Smooth muscle cell (in vitro differentiated cells): ENCODE results near the gene CACHD1. TPM values are rescaled to one million over a fixed set of nuclear protein-coding genes. Genes with fewer than 3 reads are reported as not detected.

ENCODE experiments used
- DNase-seq: peaks from one replicate; lab custom pipeline; 2025; ENCODE audit not compliant: unreplicated experiment; lab: John Stamatoyannopoulos, UW
- H2AFZ ChIP-seq: fragments of 200-600 bp; sonication (generic); 2 replicates; pipeline ENCODE4 v1.6.0; 2016; ENCODE audit warnings: antibody characterized with exemption, low read depth, mild to moderate bottlenecking
- H3F3A ChIP-seq: fragments of 200-600 bp; sonication (generic); 2 replicates; pipeline ENCODE4 v1.6.0; 2017; ENCODE audit warnings: antibody characterized with exemption, low read depth
- H3K27ac ChIP-seq: fragments of 200-600 bp; sonication (generic); 2 replicates; pipeline ENCODE4 v1.5.1; 2016; ENCODE audit warnings: low read depth, mild to moderate bottlenecking
- H3K27me3 ChIP-seq: fragments of 200-600 bp; sonication (generic); 2 replicates; pipeline ENCODE4 v1.6.1; 2016; ENCODE audit warnings: low read depth, mild to moderate bottlenecking
- H3K36me3 ChIP-seq: fragments of 200-600 bp; sonication (generic); 2 replicates; pipeline ENCODE4 v1.5.1; 2016; ENCODE audit warnings: low read depth
- H3K4me1 ChIP-seq: fragments of 200-600 bp; sonication (generic); 2 replicates; pipeline ENCODE4 v1.5.1; 2016; ENCODE audit warnings: low read depth
- H3K4me2 ChIP-seq: fragments of 200-600 bp; sonication (generic); 2 replicates; pipeline ENCODE4 v1.6.0; 2016; ENCODE audit warnings: mild to moderate bottlenecking
- H3K4me3 ChIP-seq: fragments of 200-600 bp; sonication (generic); 2 replicates; pipeline ENCODE4 v1.5.1; 2016; ENCODE audit warnings: mild to moderate bottlenecking
- H3K79me2 ChIP-seq: fragments of 200-600 bp; sonication (generic); 2 replicates; pipeline ENCODE4 v1.6.0; 2016; ENCODE audit warnings: low read depth, mild to moderate bottlenecking
- H3K9ac ChIP-seq: fragments of 200-600 bp; sonication (generic); 2 replicates; pipeline ENCODE4 v1.6.0; 2016; ENCODE audit warnings: low read depth
- H3K9me3 ChIP-seq: fragments of 200-600 bp; sonication (generic); replicated peaks from 2 replicates; pipeline ENCODE4 v1.5.1; 2016; ENCODE audit warnings: low read depth
- H4K20me1 ChIP-seq: fragments of 200-600 bp; sonication (generic); 2 replicates; pipeline ENCODE4 v1.6.0; 2016; ENCODE audit warnings: low read depth
- WGBS: methylation state at CpG from one replicate; pipeline ENCODE4 v1.1.7; 2016; ENCODE audit warnings: low lambda C conversion rate; 5-methylcytosine and 5-hydroxymethylcytosine counted together
- polyA plus RNA-seq: library from polyadenylated mRNA; unstranded; fragments of >200 nt; fragmentation: Nextera tagmentation; extraction: Ambion mirVana; gene quantifications from 2 replicates; pipeline ENCODE4 v1.2.1, GENCODE V29; 2016
- total RNA-seq: library from RNA; depleted of rRNA; stranded (reverse); fragments of >200 nt; gene quantifications from 2 replicates; pipeline ENCODE4 v1.2.3, GENCODE V29; 2014
- TF ChIP-seq, protein P1 (sequence below): fragments of 200-600 bp; sonication (generic); IDR thresholded peaks from 2 replicates; pipeline ENCODE4 v1.5.1; 2017; ENCODE audit warnings: borderline replicate concordance, mild to moderate bottlenecking, antibody characterized with exemption; ENCODE audit not compliant: insufficient read depth, poor library complexity, severe bottlenecking

CACHD1 gene
- total and polyA plus RNA-seq, 2 experiments from 2014 or later: 12.9 to 20.8 TPM

DNA sequence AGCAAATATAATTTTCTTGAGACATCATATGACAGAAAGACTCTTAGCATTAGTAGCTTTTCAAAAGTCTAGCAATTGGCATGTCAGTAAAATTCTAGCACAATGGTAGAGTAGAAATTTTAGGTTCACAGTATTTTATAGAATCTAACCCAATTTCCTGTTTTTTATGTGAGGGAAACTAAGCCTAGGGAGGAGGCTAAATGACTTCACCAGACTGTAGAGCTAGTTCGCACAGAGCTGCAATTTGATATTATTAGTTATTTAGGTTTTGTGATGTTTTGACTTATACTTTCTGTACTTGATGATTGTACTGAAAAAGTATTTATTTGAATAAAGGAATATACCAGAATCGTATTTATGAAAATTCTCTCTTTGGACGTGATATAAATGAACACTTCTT lies 68.5 kb downstream of the CACHD1 start:
- H3K4me2 ChIP-seq: no peak overlapping the region
- H3K79me2 ChIP-seq: peaks cover 39% of the 10 kb centered on the region
- H3K27ac ChIP-seq: no peak overlapping the region
- H3K9ac ChIP-seq: no peak overlapping the region
- no peaks in the 10 kb centered on the region for H3F3A ChIP-seq
- H3K4me1 ChIP-seq: peaks cover 13% of the 10 kb centered on the region
- 87% methylated on average over 3 of the region's 3 CpGs for WGBS
- H2AFZ ChIP-seq: no peak overlapping the region
- no peak overlapping the region for H3K4me3 ChIP-seq
- DNase-seq: no peak
- TF ChIP-seq, protein P1, sequence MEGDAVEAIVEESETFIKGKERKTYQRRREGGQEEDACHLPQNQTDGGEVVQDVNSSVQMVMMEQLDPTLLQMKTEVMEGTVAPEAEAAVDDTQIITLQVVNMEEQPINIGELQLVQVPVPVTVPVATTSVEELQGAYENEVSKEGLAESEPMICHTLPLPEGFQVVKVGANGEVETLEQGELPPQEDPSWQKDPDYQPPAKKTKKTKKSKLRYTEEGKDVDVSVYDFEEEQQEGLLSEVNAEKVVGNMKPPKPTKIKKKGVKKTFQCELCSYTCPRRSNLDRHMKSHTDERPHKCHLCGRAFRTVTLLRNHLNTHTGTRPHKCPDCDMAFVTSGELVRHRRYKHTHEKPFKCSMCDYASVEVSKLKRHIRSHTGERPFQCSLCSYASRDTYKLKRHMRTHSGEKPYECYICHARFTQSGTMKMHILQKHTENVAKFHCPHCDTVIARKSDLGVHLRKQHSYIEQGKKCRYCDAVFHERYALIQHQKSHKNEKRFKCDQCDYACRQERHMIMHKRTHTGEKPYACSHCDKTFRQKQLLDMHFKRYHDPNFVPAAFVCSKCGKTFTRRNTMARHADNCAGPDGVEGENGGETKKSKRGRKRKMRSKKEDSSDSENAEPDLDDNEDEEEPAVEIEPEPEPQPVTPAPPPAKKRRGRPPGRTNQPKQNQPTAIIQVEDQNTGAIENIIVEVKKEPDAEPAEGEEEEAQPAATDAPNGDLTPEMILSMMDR: no peak
- no peaks in the 10 kb centered on the region for H3K27me3 ChIP-seq
- H3K36me3 ChIP-seq: no peaks in the 10 kb centered on the region
- no peaks in the 10 kb centered on the region for H3K9me3 ChIP-seq
- H4K20me1 ChIP-seq: peaks cover 9% of the 10 kb centered on the region

DNA sequence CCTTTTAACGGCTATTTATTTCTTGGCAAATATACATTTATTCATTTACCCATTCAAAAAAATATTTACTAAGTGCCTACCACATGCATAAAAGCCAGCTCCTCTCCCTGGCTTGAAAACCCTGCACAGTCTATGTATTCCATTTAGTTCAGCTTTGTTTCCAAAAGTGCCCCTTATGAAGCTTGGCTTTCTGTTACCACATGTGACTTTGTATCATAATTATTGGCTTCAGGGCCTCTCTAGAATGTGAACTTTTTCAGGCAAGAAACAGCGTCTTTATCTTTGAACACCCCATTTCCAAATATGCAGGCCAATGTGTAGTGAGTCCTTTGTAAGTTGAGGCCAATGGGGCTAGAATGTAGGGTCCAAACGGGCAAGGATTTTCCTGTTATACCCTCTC lies 69.4 kb downstream of the CACHD1 start:
- Histone ChIP-seq H2AFZ (no peak overlapping the region), H3K4me3 (no peak overlapping the region), H3K27ac (no peak overlapping the region), H3F3A (no peaks in the 10 kb centered on the region), H3K9ac (no peak overlapping the region), H3K4me1 (peaks cover 21% of the 10 kb centered on the region), H3K4me2 (no peak overlapping the region), H3K79me2 (peaks cover 37% of the 10 kb centered on the region), H3K9me3 (no peaks in the 10 kb centered on the region), H3K36me3 (no peaks in the 10 kb centered on the region), H4K20me1 (peaks cover 13% of the 10 kb centered on the region), H3K27me3 (no peaks in the 10 kb centered on the region)
- TF ChIP-seq, protein P1: no peak
- no peak for DNase-seq
- WGBS: 82% methylated on average over 3 of the region's 3 CpGs

DNA sequence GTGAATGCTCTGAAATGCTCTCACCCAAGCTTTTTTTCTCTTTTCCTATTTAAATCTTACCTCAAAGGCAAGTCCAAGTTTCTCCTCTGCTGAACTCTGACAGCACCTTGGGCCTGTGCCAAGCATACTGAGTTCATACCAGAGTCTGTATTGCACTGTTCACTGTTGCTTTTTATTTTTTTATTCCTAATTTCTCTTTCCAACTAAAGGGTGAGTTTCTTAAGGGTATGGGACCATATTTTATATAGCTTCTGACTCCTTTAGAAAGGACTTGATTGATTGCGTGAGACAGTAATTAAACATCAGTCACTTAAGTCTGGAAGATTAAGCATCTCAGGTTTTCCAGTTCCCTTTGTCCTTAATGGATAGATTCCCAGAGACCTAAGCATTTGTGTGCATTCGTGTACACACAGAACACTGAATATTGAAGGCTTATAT lies 69.9 kb downstream of the CACHD1 start:
- peak overlapping the region; percentile 45 for H3K4me2 ChIP-seq
- H3K9ac ChIP-seq: no peak overlapping the region

More for the DNA sequence above, 69.9 kb downstream of the CACHD1 start:
- no peaks in the 10 kb centered on the region for H3K9me3 ChIP-seq
- WGBS: 83% methylated on average over 2 of the region's 2 CpGs
- H3K4me3 ChIP-seq: no peak overlapping the region
- peaks cover 26% of the 10 kb centered on the region for H3K4me1 ChIP-seq
- H3K27me3 ChIP-seq: no peaks in the 10 kb centered on the region
- no peak overlapping the region for H3K27ac ChIP-seq
- H3K36me3 ChIP-seq: no peaks in the 10 kb centered on the region
- TF ChIP-seq, protein P1: no peak
- no peak for DNase-seq
- no peak overlapping the region for H2AFZ ChIP-seq
- peaks cover 15% of the 10 kb centered on the region for H4K20me1 ChIP-seq
- H3K79me2 ChIP-seq: peaks cover 32% of the 10 kb centered on the region
- H3F3A ChIP-seq: no peaks in the 10 kb centered on the region
